CD4-positive, alpha-beta T cell treated with Interferon alpha-2 for 1 hour (primary cell): ENCODE results near the gene MAP3K19.
A peak's percentile ranks its signal among the peaks of the same experiment; 100 is the strongest.
"Not testable (repeated sequence)": the region's sequence is repeated elsewhere in the genome, so short reads cannot be mapped to it uniquely, and the experiment has no call there.

Experiments used
- DNase-seq, 2 donors: peaks; one replicate each; pipeline ENCODE4 v3.0.0-alpha.2; 2020 to 2022

The MAP3K19 gene

DNA sequence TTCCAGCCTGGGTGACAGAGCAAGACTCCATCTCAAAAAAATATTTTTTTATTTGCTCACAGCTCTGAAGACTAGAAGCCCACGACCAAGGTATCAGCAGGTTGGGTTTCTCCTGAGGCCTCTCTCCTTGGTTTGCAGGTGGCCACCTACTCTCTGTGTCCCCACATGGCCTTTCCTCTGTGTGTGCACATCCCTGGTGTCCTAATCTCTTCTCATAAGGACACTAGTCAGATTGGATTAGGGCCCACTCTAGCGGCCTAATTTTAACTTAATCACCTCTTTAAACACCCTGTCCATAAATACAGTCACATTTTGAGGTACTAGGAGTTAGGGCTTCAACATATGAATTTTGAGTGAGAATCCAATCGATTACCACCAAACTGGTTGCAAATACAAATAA lies 2.9 kb upstream of the MAP3K19 start:
- no peak for DNase-seq

DNA sequence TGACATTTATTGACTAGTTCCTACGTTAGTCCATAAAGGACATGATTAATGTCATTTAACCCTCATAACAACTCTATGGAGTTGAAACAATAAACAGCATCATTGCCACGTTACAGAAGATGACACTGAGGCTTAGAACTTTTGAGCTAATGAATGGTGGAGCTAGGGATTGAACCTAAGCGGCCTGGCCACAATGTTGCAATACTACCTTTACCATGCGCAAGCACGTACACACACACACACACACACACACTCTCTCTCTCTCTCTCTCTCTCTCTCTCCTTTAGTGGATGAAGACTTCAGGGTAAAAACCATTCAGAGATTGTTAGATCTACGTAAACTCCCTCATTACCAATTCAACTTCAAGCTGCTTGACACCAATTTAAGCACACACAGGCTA lies 875 bp upstream of the MAP3K19 start:
- no peak for DNase-seq

DNA sequence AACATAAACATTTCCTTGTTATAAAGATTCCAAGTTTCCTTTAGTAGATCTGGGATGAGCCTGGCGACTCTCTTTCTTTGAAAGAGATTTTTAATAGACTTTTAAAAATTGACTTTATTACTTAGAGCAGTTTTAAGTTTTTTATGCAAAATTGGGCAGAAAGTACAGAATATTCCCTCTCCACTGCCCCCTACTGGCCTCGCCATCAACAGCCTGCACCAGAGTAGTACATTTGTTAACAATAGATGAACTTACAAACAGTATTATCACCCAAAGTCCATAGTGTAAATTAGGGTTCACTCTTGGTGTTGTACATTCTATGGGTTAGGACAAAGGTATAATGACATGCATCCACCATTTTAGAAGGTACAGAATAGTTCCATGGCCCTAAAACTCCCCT lies 3.9 kb downstream of the MAP3K19 start:
- peak in 1 of 2 donors; percentile 25 for DNase-seq

DNA sequence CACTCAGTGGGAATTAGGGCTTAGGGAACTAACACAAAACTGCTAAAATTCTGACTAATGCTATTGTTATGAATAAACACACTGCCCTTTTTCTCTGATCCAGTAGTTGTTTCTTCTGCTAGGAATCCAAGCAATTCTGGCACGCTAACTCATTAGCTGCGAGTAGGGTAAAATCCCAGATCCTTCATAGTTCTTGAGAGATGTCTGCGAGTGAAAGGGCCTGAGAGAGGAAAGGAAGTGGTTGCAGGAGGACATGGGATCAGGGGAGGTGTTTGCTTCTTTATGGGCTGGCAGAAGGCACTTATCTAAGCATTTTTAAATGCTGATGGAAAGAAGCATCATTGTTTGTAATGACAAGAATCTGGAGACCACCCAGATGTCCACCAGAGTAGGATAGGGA lies 9.4 kb downstream of the MAP3K19 start:
- DNase-seq: no peak

DNA sequence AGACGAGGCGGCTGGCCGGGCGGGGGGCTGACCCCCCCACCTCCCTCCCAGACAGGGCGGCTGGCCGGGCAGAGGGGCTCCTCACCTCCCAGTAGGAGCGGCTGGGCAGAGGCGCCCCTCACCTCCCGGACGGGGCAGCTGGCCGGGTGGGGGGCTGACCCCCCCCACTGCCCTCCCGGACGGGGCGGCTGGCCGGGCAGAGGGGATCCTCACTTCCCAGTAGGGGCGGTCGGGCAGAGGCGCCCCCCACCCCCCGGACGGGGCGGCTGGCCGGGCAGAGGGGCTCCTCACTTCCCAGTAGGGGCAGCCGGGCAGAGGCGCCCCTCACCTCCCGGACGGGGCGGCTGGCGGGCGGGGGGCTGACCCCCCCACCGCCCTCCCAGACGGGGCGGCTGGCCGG lies 14.0 kb downstream of the MAP3K19 start:
- not testable (repeated sequence) for DNase-seq

DNA sequence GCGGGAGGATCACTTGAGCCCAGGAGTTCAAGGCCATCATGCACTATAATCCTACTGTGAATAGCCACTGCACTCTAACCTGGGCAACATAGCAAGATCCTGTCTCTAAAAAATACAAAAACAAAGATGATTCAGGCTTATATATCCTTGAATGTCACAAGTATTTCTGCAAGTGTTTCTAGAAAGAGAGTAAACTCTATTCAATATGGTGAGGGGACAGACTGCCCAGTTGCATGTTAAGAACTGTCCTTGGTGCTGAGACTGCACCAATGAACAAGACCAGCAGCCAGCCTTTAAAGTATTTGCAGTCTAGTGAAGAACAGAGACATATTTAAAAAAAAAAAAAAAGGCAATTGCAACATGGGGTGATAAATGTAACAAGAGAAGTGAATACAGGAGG lies 16.4 kb downstream of the MAP3K19 start:
- DNase-seq: no peak

DNA sequence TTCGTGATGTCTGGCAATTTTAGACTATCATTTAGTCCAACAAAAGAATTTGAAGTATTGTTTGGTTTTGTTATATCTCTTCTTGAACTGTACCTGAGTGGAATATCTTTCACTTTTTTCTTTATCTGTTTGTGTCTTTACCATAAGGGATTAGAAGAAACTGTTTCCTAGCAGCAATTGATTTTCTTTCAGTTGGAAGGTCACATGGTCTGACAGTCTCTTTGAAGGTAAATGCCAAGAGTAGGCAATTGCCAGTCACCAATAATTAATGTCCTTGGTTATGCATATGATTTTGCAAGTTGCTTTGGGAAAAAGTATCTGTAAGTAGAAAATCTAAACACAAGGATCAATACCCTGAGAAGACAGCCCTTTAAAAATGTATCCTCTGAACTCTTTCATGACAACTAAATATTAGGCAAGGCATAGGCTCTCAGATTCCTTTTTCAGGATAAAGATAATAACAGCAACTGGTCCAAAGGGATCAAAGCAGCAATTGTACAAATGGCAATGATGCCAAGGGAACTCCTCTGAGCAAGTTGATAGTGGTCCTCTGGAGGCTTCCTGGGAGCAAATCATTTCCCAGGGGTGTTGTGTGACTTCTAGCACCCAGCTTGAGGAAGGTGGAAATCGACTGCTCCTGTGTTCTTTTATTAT lies 17.6 kb downstream of the MAP3K19 start:
- DNase-seq: no peak

DNA sequence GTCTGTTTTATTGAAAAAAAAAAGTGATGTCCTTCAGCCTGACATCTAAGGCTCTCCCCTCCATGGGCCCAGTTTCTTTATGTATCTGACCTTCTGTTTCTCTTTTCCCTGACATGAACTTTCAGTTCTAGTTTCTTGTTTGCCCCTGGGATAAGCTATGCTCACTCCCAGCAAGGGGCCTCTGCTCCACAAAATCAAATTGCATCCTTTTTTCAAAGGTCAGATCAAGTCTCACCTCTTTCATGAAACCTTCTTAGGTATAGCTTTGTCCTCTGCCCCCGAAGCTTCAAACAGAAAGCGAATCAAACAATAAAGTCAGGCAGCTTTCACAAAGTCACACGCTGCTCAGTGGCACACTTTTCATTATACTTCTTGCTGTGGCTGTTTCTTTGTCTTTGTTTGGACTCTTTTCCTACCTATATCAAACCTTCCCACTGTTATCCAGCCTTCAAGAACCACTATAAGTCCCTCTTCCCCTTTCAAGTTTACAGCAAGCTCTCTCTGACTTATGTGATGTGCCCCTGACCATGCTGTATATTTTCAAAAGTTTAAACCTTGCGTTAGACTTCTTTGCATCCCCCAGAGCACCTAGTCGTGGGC lies 23.3 kb downstream of the MAP3K19 start:
- DNase-seq: no peak

DNA sequence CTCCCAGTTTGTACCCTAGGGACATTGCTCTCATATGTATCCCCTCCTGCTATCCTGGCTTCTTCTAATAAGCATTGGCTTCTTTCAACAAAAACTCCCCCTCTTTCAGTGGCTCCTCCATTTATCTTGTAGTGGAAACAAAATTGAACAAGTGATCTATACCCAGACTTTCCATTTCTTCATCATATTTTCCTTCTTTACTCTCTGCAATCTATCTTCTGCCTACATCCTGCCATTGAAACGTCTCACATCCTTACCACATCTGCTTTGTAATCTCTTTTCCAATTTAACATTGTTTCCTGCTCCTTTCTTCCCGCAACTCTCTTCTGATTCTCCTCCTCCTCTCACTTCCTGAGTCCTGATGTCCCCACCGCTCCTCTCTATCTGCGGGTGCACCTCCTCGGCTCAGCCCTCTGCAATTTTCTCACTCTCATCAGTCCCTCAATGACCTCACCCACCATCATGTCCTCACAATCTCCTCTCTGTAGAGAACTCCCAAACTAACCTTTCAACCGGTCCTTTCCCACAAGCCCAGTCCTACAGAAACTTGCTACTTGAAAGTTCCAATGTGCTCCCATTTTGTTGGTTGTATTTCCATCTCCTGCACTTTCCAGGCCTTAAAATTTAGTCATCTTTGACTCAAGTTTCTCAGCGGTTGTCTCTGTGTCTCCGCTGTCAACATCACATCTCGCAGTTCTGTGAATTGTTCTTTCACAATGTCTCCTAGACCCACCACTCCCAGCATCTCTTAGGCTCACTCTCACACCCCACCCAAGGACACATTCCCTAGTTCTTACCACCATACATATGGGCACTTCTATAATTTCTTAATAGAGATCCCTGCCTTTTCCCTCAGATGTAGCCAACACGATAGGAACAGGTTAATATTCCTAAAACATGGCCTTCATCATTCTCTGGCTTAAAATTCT lies 24.0 kb downstream of the MAP3K19 start:
- DNase-seq: no peak

DNA sequence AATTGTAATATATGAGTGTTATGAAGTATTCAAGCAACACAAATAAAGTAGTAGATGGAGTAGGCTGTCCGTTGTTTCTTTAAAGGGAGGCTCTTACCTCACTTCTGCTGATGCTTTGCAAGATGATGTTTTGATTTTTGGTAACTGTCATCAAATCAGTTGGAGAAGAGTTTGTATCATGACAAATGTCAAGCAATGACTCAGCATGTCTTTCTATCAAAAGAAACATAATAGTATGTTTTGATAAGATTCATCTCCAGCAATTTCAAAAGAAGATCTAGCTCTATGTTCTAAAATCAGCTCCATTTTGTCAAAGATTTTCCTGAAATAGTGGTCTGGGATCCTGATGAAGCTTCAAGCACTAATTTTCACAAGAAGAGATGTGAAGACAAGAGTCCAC lies 25.6 kb downstream of the MAP3K19 start:
- DNase-seq: no peak

DNA sequence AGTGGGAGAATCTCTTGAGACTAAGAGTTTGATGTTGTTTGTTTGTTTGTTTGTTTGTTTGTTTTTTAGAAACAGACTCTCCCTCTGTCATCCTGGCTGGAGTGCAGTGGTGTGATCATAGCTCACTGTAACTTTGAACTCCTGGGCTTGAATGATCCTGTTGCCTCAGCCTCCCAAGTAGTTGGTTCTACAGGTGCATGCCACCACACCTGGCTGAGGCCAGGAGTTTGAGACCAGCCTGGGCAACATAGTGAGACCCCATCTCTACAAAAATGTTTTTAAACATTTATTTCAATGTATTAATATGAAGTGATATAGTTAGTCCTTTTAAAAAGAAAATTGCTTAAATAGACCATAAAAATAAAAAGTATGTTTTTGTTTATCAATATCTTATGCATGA lies 35.6 kb downstream of the MAP3K19 start:
- no peak for DNase-seq

DNA sequence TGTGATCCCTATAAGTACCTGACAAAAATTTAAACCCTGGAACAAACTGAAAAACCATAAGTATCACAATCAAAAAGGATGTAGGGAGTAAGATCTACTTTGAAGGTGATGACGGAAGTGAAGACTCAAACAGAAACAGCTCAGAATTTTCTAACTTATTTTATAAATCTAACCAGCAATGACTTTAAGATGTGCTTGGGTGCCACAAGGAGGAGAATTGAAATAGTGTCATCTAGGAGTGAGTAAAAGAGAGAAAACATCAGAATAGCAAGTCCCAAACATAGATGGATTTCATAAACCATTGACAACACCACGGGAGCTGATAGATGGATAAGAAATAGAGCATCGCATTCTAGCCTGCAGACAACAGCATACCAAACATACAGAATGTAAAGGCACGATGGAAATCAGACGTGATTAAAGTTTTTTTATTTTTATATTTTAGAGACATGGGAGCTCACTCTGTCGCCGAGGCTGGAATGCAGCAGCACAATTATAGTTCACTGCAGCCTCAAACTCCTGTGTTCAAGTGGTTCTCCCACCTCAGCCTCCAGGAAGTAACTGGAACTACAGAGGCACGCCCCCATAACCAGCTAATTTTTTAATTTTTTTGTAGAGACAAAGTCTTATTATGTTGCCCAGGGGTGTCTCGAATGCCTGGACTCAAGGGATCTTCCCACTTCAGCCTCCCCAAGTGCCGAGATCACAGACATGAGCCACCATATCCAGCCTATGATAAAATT lies 36.9 kb downstream of the MAP3K19 start:
- DNase-seq: no peak

DNA sequence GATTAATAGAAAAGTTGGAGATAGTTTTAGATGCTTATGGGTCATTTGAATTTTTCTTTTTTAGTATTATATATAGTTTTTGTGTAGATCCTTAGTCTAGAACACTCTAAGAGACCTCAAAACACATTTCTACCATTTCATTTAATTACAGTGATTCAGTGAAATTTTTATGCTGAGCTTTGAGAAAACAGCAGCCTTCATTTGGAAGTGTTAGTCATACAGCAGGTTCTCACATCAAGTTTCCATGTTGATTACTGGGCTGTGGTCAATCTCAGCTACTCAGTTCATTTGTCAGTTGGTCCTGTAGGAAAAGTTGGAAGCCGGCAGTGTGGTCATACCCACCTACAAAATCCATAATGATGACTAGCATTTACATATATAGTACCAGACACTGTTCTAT lies 37.9 kb downstream of the MAP3K19 start:
- no peak for DNase-seq

DNA sequence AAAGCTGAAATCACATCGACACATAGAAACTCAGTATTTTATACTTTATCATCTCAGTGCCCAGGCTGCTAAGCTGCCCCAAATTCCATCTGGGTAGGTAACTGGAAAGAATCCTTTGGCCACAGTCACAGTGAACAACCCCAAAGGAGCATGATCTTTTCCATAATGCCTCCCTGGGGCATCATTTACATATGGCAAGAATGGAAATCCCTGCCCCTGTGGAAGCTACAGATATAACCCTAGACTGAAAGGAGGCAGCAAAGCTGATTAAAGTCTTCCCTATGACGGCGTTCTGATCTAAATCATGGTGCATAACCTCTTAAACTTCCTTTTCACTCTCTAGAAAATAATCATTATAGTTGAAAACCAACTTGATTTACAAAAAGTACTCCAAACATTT lies 41.5 kb downstream of the MAP3K19 start:
- DNase-seq: no peak

DNA sequence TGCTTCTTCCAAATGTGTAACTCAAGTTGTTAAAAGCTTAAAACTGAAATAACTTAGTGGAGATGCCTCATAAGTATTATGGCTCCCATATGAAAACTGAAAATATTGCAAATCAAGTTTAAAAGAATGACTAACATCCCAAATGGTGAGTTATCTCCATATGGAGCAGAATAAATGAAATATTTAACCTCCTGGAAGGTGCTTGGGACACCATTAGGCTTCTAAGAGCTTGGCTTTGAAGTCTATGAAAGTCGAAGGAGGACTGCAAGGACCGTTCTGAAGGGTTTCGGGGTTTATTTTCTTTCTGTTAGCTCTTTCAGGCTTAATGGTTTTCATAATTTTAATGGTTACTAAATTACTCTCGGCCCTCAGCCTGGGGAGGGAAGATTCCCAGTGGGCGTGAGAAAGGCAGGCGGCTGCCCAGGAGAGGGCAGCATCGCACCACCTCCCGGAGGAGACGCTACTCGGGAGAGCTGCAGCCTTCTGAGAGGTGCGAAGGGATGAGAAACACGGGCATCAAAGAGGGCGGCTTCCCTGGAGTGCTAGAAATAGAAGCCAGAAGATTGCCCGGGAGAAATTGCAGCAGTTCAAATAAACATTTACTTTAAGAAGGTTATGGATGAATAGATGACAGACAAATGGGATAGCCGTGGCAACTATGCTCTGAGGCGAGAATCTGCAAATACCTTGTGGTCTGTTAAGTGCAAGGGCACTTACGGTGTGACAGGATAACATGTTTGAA lies 43.1 kb downstream of the MAP3K19 start:
- peak; percentile 64 to 73 for DNase-seq

DNA sequence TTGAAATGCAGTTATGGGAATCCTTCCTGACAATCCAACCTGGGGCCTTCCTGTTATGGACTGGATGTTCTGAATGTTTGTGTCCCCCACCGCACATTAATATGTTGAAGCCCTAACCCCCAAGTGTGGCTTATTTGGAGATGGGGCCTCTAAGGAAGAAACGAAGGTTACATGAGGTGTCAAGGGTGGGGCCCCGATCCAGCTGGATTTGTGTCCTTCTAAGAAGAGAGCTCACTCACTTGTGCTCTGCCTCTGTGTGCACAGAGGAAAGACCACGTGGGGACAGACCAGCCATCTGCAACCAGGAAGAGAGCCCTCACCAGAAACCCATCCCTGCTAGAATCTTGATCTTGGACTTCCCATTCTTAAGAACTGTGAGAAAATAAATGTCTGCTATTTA lies 44.4 kb downstream of the MAP3K19 start:
- DNase-seq: no peak

DNA sequence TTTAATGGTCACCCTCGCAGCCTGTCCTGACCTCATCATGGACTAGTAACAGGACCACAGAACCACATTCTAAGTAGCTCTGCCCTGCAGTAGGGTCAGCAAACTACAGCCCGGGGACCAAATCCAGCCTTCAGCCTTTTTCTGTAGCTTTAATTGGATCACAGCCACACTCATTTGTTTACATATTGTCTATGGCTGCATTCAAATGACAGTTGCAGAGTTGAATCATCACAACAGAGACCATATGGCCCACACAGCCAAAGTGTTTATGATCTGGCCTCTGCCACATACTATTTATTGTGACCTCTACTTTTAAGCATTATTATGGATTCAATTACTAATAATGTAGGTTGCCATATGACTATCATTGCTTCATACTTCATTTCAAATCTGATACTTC lies 47.7 kb downstream of the MAP3K19 start:
- DNase-seq: no peak

DNA sequence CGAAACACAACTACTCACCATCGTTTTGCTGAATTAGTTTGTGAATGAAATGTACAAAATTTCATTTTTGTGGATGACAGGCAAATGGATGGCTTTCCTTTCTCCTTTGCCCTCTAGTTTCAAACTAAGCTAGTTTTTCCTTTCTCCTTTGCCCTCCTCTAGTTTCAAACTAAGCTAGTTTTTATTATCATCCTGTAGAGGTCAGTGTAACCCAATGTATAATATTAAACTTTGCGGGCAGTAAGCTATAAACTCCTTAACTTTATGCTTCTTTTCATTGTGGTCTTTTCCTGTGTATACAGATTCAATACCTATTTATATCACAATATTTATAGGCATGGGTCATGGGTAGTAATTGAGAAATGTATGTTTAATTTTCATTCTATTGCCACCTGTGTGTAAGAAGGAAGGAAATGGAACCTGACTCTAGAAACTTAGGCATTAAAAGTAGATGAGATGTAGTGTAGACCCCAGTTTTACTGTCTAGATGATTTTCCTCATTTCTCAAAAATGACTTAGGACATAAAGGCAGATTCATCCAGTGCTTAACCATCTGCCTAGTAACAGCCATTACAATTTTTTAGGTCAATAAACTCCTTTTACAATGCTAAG lies 58.1 kb downstream of the MAP3K19 start:
- DNase-seq: peak in 1 of 2 donors; percentile 31

DNA sequence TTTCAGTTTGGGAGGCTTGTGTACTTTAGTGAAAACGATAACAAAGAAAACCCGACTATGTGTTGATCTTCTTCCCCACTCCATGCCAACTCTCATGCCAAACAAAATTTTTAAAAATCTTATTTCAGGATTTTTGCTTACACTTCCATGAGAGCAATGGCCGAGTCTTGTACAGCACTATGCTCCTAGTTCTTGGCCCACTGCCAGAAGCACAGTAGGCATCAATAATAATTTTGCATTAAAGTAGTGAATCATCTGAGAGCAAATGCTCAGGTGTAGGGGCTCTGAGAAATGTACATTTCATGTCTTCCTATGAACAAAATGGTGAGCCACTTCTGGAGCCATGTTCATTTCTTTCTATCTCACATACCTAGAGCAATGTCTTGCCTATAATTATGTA lies 62.2 kb downstream of the MAP3K19 start:
- no peak for DNase-seq

DNA sequence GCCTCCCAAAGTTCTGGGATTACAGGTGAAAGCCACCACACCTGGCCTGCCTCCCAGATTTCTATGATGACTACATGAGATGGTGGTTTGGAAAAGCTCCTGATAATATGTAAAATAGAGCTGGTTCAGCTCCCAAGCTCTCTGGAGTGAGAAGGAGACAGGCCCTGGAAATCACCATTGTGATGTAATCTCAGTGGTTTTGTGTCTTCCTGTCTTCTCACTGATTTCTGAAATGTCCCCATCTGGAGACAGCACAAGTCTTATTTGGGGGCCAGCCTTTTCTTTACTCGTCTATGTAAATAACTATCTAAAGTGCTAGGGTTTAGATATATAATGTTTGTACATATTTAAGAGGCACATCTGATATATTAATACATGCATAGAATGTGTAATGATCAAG lies 64.6 kb downstream of the MAP3K19 start:
- no peak for DNase-seq

DNA sequence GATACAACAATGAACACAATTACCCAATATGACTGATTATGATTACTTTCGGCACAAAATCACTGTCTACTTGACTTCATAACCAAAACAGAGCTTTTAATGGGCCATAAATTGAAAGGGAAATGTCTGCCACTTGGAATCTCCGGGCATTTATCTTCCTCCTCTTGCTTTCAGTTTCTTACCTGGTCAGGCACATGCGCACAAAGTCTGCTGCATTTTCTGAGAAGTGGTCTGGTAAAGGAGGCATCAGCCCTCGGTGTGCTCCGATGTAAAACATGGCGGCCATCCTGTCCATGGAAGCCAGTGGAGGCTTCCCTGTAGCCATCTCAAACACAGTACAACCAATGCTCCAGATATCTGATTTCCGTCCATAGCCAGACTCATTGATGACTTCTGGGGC lies 66.6 kb downstream of the MAP3K19 start:
- DNase-seq: no peak

DNA sequence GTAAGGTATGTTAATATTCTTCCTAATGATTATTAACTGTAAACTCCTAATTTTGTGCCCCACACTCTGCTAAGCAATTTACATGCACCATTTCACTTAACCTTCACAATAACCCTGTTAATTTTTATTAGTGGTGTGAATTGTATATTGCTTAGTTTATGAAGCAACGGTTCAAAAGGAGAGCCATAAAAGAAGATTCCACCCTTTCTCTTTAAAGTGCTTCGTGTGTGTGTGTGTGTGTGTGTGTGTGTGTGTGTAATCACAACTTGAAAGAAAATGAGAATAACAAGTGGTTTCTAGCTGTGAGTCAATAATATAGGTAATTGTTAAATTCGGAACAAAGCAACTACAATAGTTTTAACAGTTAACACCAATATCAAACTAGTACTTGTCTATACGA lies 68.0 kb downstream of the MAP3K19 start:
- DNase-seq: no peak
